Cerebellar cortex (tissue), 1 donor: ENCODE results near the gene TLCD2.
A peak's percentile ranks its signal among the peaks of the same experiment; 100 is the strongest.
"Not testable (repeated sequence)": the region's sequence is repeated elsewhere in the genome, so short reads cannot be mapped to it uniquely, and the experiment has no call there.

ENCODE experiments used
- DNase-seq: peaks from one replicate; pipeline ENCODE4 v3.0.0-alpha.2; 2015; ENCODE audit warnings: low spot score

TLCD2 gene, protein sequence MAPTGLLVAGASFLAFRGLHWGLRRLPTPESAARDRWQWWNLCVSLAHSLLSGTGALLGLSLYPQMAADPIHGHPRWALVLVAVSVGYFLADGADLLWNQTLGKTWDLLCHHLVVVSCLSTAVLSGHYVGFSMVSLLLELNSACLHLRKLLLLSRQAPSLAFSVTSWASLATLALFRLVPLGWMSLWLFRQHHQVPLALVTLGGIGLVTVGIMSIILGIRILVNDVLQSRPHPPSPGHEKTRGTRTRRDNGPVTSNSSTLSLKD

GRCh38 chr17:1709971-1710806 is at the start of gene TLCD2:
Gene TLCD2 (minus strand): TSS chr17:1710377. CDS start chr17:1710242, 135 bp downstream.
- DNase-seq = no peak

GRCh38 chr17:1759529-1759928 is 49.4 kb upstream of the TLCD2 start:
- no peak for DNase-seq

GRCh38 chr17:1758807-1759206 is 48.6 kb upstream of the TLCD2 start:
- DNase-seq = no peak

- no peak for DNase-seq
Observed at GRCh38 chr17:1755827-1756262, 45.7 kb upstream of the TLCD2 start.

DNA sequence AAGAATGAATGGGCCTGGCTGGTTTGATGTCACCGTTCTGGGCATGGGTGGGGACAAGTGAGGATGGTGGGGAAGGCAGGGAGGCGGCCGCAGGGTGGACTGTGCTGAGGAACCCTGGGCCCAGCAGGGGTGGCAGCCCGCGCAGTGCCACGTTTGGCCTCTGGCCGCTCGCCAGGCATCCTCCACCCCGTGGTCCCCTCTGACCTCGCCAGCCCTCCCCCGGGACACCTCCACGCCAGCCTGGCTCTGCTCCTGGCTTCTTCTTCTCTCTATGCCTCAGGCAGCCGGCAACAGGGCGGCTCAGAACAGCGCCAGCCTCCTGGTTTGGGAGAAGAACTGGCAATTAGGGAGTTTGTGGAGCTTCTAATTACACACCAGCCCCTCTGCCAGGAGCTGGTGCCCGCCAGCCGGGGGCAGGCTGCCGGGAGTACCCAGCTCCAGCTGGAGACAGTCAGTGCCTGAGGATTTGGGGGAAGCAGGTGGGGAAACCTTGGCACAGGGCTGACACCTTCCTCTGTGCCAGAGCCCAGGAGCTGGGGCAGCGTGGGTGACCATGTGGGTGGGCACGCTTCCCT is 45.2 kb upstream of the TLCD2 start:
- DNase-seq = no peak

- DNase-seq = no peak
Observed at GRCh38 chr17:1754430-1755112, 44.4 kb upstream of the TLCD2 start.

DNA sequence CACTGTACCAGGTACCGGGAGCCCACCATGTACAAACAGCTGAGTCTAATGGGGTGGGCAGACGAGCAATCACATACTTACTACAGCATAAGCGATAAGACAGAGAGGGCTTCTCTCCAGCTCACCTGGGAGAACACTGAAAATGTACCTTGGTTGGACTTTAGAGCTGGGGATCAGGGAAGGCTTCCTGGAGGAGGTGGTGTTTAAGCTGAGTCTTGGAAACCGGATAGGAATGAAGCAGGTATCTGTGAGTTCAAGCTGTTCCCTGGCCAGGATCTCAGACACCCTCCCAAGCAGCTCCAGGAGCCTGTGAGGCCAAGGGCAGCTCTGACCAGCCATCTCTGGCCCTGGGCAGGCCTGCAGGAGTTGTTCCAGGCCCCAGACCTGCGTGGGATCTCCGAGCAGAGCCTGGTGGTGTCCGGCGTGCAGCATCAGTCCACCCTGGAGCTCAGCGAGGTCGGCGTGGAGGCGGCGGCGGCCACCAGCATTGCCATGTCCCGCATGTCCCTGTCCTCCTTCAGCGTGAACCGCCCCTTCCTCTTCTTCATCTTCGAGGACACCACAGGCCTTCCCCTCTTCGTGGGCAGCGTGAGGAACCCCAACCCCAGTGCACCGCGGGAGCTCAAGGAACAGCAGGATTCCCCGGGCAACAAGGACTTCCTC is 43.7 kb upstream of the TLCD2 start:
- no peak for DNase-seq

DNA sequence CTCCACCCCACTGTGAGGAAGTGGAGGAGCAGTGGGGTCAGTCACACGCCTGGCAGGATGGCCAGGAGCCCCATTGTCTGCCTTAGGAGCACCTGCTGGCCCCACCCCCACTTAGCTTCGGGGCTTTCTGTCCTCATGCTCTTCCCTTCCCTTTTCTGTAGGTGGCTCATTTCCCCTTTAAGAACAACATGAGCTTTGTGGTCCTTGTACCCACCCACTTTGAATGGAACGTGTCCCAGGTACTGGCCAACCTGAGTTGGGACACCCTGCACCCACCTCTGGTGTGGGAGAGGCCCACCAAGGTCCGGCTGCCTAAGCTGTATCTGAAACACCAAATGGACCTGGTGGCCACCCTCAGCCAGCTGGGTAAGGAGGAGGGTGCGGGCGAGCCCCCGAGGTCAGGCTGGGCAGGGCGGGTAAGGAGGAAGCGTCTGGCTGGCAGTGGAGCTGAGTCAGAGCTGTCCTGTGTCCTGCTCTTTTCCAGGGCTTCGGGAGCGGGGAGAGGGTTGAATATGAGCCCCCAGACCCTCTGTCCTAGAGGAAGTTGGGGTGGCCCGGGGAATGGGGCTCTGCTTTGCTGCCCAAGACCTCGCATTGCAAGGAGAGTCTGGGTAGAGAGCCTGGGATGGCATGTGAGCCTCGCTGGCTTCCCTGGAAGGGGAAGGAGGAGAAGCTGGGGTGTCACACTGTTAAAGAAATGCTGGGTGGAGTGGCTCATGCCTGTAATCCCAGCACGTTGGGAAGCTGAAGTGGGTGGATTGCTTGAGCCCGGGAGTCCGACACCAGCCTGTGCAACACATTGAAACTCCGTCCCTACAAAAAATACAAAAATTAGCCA is 42.5 kb upstream of the TLCD2 start:
- no peak for DNase-seq

GRCh38 chr17:1750628-1751027 is 40.5 kb upstream of the TLCD2 start:
- DNase-seq = no peak

GRCh38 chr17:1746975-1747543 is 36.9 kb upstream of the TLCD2 start:
- peak; percentile 25 for DNase-seq

- DNase-seq = no peak
Observed at GRCh38 chr17:1745513-1746020, 35.4 kb upstream of the TLCD2 start.

DNA sequence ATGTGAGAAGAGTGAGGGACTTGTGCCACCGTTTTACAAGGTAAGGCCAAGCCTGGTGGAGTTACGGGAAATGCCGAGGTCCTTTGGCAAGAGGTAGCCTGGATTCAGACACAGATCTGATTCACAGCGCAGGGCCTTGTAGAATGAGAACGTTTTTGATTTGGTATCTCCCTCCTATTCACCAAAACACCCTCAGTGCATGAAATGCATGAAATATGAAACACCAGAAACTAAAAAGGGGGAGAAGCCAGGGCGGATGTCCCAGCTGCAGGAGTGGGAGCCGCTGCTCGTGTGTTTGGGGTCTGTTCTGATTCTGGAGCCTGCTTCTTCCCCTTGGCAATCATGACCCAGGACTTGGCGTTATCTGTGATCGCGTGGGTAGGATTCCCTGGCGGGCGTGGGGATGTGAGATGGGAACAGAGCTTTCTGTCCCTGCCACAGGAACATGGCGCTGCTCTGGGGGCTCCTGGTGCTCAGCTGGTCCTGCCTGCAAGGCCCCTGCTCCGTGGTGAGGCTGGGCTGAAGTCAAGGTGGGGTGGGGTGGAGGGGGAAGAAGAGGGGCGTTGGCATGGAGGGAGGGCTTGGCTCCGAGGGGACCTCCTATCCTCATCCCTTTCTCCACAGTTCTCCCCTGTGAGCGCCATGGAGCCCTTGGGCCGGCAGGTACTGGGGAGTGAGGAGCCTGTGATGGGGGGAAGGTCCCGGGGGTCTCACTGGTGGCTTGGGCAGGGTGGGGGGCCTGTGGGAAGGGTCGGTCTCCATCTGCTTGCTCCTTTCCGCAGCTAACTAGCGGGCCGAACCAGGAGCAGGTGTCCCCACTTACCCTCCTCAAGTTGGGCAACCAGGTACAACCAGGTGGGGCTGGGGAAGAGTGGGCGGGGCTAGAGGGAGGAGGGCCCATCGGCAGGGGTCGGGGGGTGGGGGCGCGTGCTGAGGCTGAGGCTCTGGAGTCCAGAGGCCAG is 34.7 kb upstream of the TLCD2 start:
- no peak for DNase-seq

DNA sequence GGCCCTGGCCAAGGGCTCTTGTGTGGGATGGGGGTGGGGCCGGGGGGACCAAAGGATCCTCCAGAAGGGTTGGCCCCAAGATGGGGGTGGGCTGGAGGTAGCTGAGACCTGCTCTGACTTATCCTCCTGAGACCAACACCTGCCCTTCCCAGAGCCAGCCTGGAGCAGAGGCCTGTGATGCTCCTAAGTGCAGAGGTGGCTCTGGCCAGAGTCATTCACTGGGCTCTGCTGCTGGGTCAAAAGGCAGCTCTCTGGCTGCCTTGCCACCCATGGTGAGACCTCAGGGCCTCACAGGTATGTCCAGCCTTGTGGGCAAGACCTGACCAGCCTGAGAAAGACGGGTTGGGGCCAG is 32.9 kb upstream of the TLCD2 start:
- DNase-seq = no peak

DNA sequence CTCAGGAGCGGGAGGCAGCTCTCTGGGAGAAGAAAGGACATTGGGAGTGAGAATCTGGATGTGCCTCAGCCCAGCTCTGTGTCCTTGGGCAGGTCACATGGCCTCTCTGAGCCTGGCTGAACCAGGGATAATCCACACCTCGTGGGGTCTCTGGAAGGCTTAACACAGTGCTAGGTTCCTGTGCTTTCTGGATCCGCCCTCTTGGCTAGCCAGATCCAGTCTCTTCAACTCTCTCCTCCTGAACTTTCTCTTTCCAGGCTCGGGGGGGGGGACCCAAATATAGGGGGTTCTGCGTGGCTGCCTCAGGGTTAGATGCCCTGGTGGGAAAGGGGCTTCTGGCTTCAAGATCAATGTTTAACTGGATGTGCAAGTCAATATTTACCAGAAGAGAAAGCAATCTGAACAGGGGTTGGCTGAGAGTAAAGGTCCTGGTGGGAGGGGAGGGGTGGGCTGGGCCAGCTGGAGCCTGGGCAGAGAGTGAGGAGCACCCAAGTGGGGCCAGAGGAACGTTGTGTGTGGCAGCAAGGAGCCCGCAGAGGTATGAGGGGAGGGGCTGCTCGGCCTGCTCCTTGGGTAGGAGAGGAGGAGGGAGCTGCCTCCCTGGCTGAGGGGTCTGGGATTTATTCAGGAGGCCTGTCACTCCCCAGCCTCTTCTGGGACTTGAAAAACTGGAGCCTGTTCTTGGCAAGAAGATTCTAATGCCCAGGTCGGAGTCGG is 32.4 kb upstream of the TLCD2 start, which contains the start of gene SERPINF2:
Gene SERPINF2, plus strand, starts transcription at position 501 of the 717 bp plus-strand sequence. CDS start 2,125 bp downstream, outside the sequence.
- no peak for DNase-seq

GRCh38 chr17:1741899-1742298 is 31.7 kb upstream of the TLCD2 start:
- DNase-seq = not testable (repeated sequence)

- no peak for DNase-seq
Observed at GRCh38 chr17:1737531-1738291, 27.5 kb upstream of the TLCD2 start.
